ENCODE results near the gene RAB5B. TPM values are rescaled to one million over a fixed set of nuclear protein-coding genes. Genes with fewer than 3 reads are reported as not detected.
A peak's percentile ranks its signal among the peaks of the same experiment; 100 is the strongest.

RAB5B gene
- total RNA-seq, 2 donors from 2014 or later, result 112 to 178 TPM

DNA sequence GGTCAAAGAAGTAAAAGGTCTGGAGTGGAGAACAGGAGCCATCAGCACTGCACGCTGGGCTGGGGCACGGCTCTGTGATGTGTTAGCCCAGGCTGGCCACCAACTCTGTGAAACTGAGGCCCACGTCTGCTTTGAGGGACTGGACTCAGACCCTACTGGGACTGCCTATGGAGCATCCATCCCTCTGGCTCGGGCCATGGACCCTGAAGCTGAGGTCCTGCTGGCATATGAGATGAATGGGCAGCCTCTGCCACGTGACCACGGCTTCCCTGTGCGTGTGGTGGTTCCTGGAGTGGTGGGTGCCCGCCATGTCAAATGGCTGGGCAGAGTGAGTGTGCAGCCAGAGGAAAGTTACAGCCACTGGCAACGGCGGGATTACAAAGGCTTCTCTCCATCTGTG, 30.3 kb downstream of the RAB5B start:
- no peaks in the 10 kb centered on the region for H3K9me3 ChIP-seq
- no peak overlapping the region for H3K4me3 ChIP-seq
- peaks cover 5% of the 10 kb centered on the region for H3K4me1 ChIP-seq
- TF ChIP-seq, protein P1, sequence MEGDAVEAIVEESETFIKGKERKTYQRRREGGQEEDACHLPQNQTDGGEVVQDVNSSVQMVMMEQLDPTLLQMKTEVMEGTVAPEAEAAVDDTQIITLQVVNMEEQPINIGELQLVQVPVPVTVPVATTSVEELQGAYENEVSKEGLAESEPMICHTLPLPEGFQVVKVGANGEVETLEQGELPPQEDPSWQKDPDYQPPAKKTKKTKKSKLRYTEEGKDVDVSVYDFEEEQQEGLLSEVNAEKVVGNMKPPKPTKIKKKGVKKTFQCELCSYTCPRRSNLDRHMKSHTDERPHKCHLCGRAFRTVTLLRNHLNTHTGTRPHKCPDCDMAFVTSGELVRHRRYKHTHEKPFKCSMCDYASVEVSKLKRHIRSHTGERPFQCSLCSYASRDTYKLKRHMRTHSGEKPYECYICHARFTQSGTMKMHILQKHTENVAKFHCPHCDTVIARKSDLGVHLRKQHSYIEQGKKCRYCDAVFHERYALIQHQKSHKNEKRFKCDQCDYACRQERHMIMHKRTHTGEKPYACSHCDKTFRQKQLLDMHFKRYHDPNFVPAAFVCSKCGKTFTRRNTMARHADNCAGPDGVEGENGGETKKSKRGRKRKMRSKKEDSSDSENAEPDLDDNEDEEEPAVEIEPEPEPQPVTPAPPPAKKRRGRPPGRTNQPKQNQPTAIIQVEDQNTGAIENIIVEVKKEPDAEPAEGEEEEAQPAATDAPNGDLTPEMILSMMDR (IDR thresholded peaks at IDR 0.05), result no peak
- no peak overlapping the region for H3K9ac ChIP-seq (ENCODE audit: low read depth in 2 of 2, low read length in 2 of 2)
- intact Hi-C loops (cut with DNase I), result no loop called here
- H3K36me3 ChIP-seq, result no peaks in the 10 kb centered on the region
- no peak overlapping the region for H3K27ac ChIP-seq
- no peak for DNase-seq
- H3K27me3 ChIP-seq, result no peaks in the 10 kb centered on the region

DNA sequence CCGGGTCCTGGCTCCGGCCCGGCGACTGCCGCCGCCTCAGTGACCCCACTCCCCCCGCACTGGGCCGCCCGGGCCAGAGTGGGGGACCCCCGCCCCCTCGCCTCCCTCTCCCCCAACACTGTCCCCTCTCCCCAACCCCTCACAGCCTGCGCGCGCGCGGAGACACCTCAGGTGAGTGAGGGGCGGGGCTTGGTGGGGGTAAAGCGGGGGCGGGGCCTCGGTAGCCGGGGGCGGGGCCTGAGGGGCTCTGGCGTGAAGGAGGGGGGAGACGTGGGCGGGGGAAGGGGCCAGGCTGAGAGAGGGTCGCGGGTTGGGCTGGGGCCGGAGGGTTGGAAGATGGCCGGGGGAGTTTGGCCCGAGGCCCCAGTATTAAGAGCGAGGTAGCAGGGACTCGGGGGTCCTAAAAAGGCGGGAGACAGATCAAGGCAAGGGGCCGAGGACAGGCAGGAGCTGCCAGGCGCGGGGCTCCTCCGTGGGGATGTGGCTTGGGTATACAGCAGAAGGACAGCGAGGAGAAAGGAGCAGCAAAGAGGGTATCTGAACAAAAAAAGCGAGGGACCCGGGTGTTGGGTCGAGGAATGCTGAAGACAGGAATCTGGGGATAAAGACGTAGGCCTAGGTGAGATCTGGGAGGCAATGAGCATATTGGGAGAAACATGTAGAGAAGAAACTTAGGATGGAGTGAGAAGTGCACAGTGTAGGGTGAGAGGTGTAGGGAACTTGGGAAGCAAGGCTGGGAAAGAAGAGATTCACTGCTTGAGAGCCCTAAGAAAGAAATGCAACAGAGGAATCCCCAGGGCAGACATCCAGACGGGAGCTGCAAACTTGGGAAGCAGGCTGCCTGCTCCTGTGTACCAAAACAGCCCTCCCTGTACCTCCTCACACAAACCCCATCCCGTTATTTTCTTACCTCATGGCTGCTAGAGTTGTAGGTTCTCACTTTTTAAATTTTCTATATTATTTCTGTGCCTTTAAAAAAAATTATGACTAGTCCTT, 34.0 kb downstream of the RAB5B start:
- intact Hi-C loops (cut with DNase I), result no loop called here
- Histone ChIP-seq H3K27me3 (no peaks in the 10 kb centered on the region), H3K9me3 (no peaks in the 10 kb centered on the region)

DNA sequence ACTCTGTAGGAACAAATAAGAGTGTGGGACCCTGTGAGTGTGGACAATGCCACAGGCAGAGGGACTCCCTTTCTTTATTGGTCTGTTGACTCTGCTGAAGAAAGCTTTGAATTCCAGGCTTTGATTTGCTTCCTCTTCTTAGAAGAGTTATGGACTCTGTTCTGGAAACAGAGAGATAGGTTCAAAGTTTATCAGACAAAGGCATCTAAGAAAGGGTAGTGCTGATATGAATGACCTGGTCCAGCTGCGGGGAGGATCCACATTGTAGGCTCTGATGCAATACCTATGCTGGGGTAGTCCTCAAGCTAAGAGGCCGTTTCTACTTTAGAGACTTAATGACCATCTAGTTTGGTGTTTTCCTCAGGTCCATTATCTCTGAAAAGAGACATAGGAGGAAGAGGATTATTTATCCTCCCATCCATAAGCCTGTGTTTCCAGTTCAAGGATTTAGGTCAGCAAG, 36.3 kb downstream of the RAB5B start:
- H3K27me3 ChIP-seq, result no peaks in the 10 kb centered on the region
- H3K27ac ChIP-seq, result no peak overlapping the region
- intact Hi-C loops (cut with DNase I), result no loop called here
- TF ChIP-seq, protein P1 (IDR thresholded peaks at IDR 0.05), result no peak
- H3K4me3 ChIP-seq, result no peak overlapping the region
- peaks cover 12% of the 10 kb centered on the region for H3K4me1 ChIP-seq
- no peaks in the 10 kb centered on the region for H3K9me3 ChIP-seq
- no peak for DNase-seq
- H3K9ac ChIP-seq (ENCODE audit: low read depth in 2 of 2, low read length in 2 of 2), result no peak overlapping the region
- no peaks in the 10 kb centered on the region for H3K36me3 ChIP-seq

More for the DNA sequence above, 34.0 kb downstream of the RAB5B start:
- Histone ChIP-seq H3K36me3 (no peaks in the 10 kb centered on the region), H3K4me1 (peaks cover 2% of the 10 kb centered on the region), H3K27ac (peak overlapping the region; percentile 87), H3K9ac (ENCODE audit: low read depth in 2 of 2, low read length in 2 of 2) (peak overlapping the region; percentile 62 to 88), H3K4me3 (peak overlapping the region; percentile 69)
- TF ChIP-seq, protein P1 (IDR thresholded peaks at IDR 0.05), result no peak
- DNase-seq, result peak; percentile 80

DNA sequence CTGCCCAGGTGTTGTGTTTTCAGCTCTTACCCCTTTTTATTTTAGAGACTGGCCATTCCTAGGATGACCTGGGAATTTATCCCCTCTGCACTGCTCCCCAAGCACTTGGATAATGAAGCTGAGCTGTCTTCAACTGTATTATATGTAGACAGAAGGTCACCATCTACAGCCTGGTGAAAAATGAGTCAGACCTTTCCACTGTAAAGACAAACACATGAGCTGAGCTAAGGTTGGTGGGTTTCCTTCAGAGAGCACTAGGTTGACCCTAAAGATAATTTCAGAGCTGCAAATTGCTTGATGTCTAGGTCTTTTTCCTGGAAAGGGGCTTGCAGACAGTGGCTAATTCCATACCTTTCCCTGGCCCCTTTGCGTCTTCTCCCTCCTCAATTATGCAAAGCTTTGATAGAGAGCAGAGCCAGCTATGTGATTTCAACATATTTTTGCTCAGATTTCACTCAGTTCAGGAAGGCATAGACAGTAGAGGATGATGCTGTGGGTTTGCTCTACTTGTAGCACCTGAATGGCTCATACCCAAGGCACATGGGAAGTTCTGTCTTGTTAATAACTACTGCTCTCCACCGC, 37.7 kb downstream of the RAB5B start:
- no peak overlapping the region for H3K9ac ChIP-seq (ENCODE audit: low read depth in 2 of 2, low read length in 2 of 2)
- no peaks in the 10 kb centered on the region for H3K36me3 ChIP-seq
- H3K27ac ChIP-seq, result no peak overlapping the region
- intact Hi-C loops (cut with DNase I), result no loop called here
- TF ChIP-seq, protein P1 (IDR thresholded peaks at IDR 0.05), result no peak
- no peak for DNase-seq
- H3K4me1 ChIP-seq, result peaks cover 12% of the 10 kb centered on the region
- no peaks in the 10 kb centered on the region for H3K9me3 ChIP-seq
- no peak overlapping the region for H3K4me3 ChIP-seq
- no peaks in the 10 kb centered on the region for H3K27me3 ChIP-seq

DNA sequence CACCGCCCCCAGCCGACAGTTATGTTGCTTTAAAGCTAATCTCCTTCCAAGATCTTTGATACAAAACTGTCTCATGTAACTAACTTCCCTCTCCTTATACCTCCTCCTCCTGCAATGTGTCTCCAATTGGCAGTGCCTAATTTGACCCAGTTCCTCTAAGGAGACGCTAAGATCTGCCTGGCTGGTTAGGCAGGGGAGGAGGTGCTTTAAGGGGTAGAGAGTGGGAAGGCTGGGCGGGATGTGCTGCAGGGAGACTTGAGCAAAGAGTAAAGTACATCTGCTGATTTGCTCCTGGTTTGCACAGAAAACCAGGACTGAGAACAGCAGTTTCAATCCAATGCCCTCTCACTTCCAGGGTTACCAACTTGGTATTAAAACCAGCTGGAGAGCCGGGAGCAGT, 39.6 kb downstream of the RAB5B start:
- H3K27ac ChIP-seq, result no peak overlapping the region
- TF ChIP-seq, protein P1 (IDR thresholded peaks at IDR 0.05), result no peak
- H3K4me1 ChIP-seq, result peaks cover 12% of the 10 kb centered on the region
- H3K4me3 ChIP-seq, result no peak overlapping the region
- H3K9ac ChIP-seq (ENCODE audit: low read depth in 2 of 2, low read length in 2 of 2), result no peak overlapping the region
- H3K27me3 ChIP-seq, result no peaks in the 10 kb centered on the region
- H3K9me3 ChIP-seq, result no peaks in the 10 kb centered on the region
- no peaks in the 10 kb centered on the region for H3K36me3 ChIP-seq
- intact Hi-C loops (cut with DNase I), result no loop called here
- DNase-seq, result peak; percentile 41

Data from colonic mucosa (tissue), 4 donors.